Endothelial cell of hepatic sinusoid (primary cell): ENCODE data around the gene OXNAD1.

Source experiments
- in situ Hi-C: cut with HindIII; loops from 2 replicates; pipeline ENCODE4 v1.10.0; 2017; ENCODE audit warnings: low sequenced_read_pairs

OXNAD1 gene

DNA sequence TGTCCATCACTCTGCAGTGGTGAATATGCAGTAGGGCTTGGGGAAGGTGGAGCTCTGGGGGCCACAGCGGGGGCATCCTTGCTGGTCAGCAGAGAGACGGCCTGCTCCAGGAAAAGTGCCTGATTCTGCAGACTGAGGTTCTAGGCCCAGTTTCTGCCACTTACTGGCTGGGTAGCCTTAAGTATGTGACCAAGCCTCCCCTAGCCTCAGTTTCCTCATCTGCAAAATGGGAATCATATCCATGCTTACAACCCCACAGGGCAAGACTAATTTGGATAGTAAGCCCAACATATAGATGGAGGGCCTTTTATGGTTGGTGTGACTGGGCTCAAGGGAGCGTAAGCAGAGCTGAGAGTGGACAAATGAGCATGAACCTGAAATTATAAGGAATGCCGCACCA, 60.8 kb downstream of the OXNAD1 start:
- in situ Hi-C loops: no loop called here

DNA sequence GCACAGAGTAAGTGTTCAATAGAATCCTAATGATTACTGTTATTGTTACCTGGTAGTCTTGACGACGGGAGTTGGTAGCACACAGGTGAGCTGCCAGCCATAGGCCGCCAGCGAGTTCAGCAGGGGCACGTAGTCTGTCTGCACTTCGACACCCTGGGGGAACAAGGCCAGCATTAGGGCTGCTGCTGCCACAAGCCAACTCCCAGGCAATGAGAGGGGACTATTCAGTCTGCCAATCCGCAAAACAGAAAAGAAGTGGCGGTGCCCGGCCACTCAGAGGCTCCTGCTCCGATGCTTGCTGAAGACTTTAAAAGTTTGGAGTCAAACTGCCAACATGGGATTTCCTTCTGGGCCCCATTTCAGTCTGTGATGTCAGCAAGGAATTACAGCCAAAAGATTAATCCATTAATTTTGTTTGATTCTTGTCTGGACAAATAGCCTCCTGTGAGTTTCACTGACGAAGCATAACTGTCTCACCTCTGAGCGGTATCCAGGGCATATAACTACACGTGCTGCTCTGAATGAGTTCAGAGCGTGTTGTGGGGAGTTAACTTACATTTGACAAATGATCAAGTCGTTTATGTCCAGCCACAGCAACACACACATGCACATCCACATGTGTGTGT, 61.8 kb downstream of the OXNAD1 start:
- in situ Hi-C loops: no loop called here

DNA sequence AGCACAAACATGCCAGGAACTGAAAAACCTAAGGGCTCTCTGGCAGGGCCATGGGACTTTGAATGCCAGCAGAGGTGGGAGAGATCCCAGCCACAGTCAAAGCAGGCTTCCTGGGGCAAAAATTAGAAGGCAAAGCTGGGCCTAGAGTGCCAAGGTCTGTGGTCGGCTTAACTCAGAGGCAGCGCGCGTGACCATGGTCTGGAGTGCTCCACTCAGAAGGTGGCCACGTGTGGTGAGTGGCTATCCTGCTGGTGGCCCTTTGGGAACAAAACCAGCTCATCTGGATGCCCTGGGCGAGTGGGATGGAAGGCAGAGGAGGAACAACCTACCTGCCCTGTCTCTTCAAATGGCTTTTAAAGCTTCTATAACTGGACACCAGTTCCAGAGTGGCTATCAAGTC, 63.1 kb downstream of the OXNAD1 start:
- in situ Hi-C loops: no loop called here

DNA sequence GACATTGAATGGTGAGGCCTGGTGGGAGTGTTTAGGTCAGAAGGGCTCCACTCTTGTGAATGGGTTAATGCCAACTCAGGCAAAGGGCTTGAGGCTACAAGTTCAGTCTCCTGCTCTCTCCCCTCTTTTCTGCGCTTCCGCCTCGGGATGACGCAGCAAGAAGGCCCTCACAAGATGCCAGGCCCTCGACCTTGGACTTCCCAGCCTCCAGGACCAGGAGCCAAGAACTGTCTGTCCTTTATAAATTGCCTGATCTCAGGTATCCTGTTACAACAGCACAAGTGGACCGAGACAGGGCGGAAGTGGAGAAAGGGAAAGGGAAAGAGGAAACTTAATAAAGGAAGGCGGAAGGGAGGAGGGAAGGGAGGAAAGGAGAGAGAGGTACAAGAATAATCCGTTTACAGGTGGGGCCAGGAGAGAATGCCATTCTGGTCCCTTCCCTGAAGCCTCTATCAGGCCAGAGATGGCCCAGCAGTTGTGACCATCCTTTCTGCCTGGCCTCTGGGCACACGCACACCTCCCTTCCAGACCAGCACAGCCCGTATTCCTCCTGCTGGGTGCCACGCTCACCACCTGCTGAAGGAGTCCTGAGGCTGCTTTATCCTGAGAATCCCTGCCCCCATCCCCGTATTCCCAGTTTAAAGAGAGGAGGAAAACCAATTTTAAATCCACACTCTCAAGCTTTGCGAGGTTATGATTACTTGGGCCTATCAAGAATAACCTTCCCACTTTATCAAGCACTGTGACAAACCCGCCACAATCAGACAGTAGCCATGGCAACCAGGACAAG, 64.2 kb downstream of the OXNAD1 start:
- in situ Hi-C loops: no loop called here

DNA sequence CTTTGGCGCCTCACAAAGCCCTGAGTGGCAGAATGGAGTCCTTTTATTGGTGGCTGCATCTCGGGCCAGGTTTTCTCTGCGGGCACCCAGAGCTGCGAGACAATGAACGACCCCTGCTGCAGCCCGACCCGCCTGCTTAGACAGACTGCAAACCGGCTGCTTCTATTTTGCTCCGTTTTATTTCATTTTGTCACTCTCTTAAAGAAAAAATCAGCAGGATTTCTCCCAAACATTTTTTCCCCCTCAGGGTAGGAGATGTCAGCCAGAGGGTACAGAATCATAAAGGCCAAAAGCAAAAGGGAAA, 64.8 kb downstream of the OXNAD1 start:
- in situ Hi-C loops: no loop called here

DNA sequence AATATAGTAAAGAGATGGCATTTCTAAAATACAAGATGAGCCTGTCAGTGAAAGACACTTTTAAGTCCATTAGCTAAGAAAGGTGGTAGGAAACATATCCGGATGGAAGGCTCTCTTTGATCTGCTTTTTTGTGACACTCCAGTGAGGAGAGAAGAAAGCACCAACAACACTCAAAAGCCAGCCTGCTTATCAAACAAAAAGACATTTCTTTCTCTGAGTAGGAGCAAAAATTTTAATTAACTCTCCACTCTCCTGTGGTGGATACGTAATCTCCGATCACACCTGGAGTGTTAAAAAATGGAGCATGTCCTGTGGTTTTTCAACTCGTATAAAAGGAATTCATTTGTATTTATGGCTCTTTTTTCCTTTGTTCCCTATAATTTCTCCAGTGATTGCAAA, 65.3 kb downstream of the OXNAD1 start:
- in situ Hi-C loops: no loop called here

DNA sequence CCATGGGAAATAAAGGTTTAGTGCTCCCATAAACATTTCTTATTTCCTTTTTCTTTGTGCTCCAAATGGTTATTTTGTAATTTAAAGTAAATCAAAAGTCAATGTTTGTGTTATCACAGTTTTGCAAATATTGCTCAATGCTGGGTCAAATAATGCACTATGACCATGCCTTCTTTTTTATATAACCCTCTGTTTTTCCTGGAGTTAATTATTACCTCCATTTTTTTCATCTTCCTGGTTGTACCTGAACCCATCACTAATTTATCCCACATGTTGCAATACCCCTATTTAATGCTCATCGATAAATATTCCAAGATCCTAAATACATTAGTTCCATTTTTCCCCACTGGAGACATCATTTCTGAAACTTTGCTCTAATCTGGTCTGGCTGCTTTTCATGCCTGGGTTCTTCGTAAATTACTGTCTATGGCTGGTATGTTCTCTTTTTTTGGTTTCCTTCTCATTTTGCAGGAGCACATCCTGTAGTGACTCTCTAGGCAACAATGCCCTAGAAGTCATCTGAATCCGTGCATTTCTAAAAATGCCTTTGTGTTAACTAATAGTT, 66.4 kb downstream of the OXNAD1 start:
- in situ Hi-C loops: no loop called here

DNA sequence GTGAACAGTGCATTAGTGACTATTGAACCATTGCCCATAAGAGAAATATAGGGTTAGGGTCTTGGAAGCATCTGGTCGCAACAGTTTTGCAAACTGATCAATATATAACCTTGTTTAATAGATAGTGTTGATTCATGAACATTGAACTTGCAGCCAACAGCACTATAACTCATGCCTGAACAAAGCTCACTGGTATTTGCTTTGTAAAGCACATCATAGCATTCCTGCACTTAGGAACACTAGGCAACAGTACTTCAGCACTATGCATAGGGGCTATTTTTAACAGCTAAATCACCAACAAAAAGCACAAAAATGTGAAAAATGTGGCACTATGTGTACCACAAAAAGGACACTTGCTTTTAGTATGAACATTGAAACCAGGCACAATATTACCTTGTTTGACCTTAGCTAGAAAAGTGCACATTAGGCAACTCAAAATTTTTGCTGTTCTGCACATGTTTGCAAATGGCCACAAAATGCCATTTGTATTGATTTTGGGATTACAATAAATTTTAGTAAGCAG, 68.0 kb downstream of the OXNAD1 start:
- in situ Hi-C loops: no loop called here

DNA sequence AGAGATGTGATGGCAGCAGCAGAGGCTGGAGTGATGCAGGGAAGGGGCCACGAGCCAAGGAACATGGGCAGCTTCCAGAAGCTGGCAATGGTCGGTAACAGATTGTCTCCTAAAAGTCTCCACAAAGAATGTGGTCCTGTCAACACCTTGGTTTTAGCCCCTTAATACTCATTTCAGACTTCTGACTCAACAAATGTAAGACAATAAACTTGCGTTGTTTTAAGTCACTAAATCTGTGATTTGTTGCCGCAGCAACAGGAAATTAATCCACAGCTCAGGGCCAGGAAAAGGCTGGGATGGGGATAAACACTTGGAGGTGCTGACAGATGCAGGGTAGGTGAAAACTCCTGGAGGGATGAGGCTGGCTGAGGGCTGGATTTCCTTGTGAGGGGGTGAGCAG, 69.9 kb downstream of the OXNAD1 start:
- in situ Hi-C loops: no loop called here

DNA sequence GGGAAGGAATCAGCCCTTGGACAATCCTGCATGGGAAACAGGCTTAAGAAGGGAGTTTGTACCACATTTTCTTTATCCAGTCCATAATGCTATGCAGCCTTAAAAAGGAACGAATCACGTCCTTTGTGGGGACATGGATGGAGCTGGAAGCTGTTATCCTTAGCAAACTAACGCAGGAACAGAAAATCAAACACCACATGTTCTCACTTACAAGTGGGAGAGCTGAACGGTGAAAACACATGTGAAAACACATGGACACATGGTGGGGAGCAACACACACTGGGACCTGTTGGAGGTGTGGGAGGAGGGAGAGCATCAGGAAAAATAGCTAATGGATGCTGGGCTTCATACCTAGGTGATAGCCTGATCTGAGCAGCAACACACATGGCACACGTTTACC, 70.3 kb downstream of the OXNAD1 start:
- in situ Hi-C loops: no loop called here

DNA sequence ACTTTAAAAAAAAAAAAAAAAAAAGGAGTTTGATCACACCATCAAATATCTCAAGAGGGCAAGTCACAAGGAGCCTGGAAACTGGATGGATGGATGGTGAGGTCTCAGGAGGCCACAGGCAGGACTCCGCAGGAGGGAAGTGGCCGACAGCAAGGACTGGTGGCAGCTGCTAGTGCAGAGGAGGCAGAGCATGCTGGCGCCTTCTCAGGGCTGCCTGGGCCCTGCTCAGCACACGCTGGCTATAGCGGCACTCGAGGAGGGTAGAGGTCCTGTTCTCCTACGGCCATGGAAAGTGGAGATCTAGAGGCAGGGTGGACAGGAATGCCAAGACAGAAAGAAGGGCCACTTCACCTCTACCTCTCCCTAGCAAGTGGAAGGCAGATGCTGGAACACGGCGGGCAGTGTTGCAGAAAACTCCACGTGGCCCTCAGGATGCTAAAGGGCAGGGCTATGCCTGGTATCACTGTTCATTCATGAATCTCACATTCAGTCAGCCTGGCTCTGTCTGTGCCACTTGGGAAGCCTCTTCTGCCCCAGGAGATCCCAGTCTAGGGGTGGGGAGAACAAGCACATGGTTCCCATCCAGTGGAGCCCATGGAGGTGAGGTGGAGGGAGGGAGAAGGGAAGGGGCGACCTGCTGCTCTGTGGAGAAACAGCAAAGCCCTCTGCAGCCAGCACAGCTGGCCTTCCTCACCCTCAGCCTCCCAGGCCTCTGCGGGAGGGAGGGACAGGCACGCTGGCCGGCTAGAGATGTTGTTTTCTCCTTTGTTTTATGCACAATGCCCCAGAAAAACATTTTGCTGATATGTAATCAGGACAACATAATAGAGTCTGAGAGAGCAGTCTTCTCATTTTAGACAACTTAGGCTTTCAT, 71.0 kb downstream of the OXNAD1 start:
- in situ Hi-C loops: no loop called here

DNA sequence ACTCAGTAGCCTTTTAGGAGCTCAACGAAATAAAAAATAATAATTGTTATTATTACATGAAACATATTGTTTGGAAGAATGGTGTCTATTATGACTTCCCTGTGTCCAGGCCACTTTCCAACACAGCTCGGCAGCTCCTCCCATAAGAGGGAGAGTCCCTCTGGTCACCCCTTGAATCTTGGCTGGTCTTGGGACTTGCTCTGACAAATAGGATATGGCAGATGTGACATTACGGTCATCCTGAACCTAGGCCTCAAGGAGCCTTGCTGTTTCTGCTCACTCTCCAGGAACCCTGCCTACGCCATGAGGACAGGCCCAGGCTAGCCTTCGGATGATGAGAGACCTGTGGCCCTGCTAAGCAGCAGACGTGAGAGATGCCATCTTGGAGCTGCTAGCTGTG, 71.8 kb downstream of the OXNAD1 start:
- in situ Hi-C loops: no loop called here

DNA sequence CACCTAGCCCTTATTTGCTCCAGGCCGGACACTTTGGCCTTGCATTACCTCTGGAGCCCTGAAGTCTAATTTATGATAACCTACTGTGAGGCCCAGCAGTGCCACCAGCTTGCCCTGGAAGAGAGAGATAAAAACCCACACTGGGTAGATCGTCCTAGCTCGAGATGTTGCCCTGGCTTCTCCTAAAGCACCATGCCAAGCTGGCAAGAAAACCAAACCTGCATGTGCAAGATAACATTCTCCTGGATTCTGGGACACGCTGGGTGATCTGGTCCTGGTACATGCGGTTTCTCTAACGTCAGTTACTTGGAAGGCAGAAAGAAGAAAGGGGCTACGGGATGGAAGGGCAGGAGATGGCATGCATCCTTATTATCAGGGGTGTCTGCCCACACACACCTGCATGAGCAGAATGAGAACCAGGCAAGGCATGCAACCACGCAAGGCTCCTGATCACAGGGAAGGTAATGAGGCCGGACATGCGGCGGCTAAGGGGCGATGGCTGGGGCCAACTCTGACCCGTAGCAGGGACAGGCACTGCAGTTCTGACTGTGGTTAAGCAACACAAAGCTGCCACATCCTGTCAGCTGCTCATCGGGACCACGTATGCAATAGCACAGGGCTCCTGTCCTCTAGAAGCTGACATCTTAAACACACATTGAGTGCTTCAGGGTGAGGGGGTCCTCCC, 73.0 kb downstream of the OXNAD1 start:
- in situ Hi-C loops: no loop called here

DNA sequence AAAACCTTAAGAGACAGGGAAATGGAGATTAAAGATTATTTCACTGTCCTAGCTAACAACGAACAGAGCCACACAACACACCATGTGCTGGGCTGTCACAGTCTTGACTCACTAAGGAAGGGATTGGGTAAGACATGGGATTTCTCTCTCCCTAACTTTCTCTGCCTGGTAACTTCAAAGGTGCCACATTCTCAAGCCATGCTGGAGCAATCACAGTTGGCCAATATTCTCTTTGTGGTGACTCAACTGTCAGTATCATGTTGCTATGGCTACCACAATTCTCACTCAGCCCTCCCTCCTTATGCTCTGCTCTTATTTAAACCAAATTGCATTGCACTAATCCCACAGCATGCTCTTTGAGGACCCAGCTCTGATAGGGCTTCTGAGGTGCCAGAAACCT, 74.0 kb downstream of the OXNAD1 start:
- in situ Hi-C loops: no loop called here

DNA sequence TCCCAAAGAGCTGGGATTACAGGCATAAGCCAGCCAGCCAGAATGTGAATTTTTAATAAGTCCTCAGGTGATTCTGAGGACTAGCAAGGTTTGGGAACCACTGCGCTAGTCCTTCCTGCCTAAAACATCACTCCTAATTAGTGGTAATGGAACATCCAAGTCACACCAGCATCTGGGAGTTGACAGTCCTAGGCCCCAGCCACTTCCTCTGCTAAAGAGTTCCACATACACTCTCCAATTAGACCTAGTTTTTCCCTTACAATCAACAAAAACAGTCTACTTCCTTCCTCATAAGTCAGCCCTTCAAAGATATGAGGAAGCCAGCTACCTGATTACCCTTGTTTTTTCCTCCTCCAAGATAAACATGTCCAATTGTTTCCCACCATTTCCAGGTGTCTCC, 78.1 kb downstream of the OXNAD1 start:
- in situ Hi-C loops: no loop called here

DNA sequence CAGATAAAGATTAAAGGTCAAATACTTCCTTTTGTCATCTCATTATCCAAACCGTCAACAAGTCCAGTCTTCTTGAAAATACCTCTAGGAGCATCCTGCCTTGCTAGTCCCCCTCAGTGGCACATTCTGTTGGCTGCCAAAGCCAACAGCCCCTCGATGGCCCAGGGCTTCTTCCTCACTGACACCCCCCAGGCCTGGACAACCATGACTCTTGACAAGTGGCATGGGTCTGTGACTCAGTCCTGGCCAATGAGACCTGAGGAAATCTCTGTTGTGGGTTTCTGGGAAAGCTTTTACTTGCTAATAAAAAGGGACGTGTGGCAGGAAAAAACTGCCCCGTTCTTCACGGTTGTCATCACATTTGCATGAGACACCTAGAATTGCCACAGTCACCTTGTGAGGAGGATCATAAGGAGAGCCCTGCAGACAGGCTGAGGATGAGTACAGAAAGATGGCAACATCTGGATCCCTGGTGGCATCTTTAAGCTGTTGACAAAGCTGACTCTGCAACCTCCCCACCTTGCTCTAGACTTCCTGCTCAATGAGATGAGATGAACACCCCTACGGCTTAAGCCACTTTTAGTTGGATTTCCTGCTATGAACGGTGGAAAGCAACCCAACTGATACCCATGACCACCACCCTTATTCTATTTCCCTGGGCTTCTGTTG, 81.5 kb downstream of the OXNAD1 start:
- in situ Hi-C loops: no loop called here

DNA sequence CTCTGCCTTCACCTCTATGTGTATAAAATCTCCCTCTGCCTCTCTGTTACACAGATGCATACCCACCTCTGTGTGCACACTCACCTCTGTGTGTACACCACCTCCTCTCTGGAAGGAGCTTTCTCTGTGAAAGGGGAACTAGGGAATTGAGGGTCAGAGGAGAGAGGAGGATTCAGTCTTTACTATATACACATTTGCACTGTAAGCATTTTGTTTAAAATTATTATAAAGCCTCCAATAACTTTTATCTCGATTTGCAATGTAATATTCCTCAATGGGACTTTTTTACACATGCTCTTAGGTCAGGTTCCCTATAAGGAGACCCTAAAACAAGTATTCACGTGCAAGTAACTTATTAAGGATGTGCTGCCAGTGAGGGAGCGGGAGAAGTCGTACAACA, 82.5 kb downstream of the OXNAD1 start:
- in situ Hi-C loops: no loop called here

DNA sequence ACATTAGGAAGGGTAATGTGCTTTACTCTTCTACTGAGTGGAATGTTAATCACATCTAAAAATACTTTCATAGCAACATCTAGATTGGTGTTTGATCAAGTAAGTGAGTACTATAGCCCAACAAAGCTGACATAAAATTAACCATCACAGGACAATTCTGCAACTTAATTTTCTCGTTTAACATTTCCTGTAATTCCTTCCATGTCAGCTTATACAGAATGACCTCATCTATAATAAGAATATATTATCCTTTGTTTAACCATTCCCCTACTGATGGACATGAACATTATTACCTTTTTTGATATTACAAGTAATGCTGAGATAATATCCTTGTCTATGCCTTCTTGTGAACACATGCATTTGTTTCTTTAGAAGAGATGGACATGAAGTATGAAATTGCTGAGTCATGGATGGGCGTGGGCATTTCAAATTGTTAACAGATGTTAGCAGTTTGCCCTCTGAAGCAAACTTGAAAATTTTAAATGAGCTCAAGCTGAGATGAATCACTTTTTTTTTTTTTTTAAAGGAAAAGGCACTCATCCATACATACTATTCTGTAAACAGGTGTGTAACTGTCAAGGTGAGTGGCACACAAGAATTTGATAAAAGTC, 85.1 kb downstream of the OXNAD1 start:
- in situ Hi-C loops: no loop called here

DNA sequence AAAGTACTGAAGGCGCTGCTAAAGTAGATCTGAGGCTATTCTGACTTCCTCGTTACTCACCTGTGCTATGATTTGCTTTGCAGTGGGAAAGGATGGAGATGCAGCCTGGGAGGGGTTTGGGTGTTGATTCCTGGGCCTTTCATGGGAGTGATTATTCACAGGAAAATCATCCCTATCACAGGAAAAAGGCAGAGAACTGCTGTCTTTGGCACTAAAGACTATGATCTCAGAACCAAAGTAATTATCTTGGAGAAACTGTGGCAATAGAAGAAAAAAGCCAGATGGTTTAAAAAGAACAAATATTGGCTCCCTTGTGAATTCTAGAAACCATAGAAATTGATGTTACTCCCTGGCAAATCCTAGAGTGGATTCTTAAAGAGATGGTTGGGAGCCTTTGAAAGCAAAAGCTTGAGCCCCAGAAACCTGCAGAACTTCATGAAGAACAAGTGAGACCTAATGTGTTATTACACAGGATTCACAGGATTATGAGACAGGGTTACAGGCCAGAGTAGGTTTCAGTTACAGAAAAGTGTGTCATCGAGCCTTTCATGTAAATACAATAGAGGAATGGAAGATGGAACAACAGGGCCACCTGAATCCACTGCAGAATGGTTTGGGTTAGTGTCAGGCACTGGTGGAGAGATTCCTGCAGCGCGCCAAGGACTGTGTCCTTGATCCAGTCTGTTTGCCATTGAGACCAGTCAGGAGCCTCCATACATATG, 85.7 kb downstream of the OXNAD1 start:
- in situ Hi-C loops: no loop called here
